HG02840 (cell line): ENCODE data around the gene NME1.

Source experiments
- ATAC-seq: cut with Tn5 transposase; IDR thresholded peaks from one replicate; pipeline ENCODE4 v1.9.1; 2021; ENCODE audit warnings: mild to moderate bottlenecking, moderate library complexity, moderate number of reproducible peaks; ENCODE audit not compliant: unreplicated experiment, low FRiP score

NME1 gene

GRCh38 chr17:51188271-51188833 is 35.0 kb downstream of the NME1 start:
- ATAC-seq = no peak

GRCh38 chr17:51189162-51189561 is 35.8 kb downstream of the NME1 start:
- no peak for ATAC-seq

- ATAC-seq = no peak
Observed at GRCh38 chr17:51189628-51190027, 36.3 kb downstream of the NME1 start.

GRCh38 chr17:51191895-51192294 is 38.5 kb downstream of the NME1 start:
- no peak for ATAC-seq

GRCh38 chr17:51197754-51198153 is 44.4 kb downstream of the NME1 start:
- ATAC-seq = no peak

- ATAC-seq = no peak
Observed at GRCh38 chr17:51200295-51200694, 46.9 kb downstream of the NME1 start.

GRCh38 chr17:51200846-51201245 is 47.5 kb downstream of the NME1 start:
- ATAC-seq = no peak

GRCh38 chr17:51203838-51204237 is 50.5 kb downstream of the NME1 start:
- ATAC-seq = no peak
